Endodermal cell (in vitro differentiated cells): ENCODE data around the gene CAMTA1. TPM values are rescaled to one million over a fixed set of nuclear protein-coding genes. Genes with fewer than 3 reads are reported as not detected.

Experiments
- DNase-seq: peaks from one replicate; pipeline ENCODE4 v3.0.0-alpha.2; 2017
- H3K27ac ChIP-seq: 2 replicates; pipeline ENCODE4 v1.5.1; 2013; ENCODE audit warnings: mild to moderate bottlenecking, low read depth, low read length, moderate library complexity
- H3K27me3 ChIP-seq: 2 replicates; pipeline ENCODE4 v1.6.1; 2013; ENCODE audit warnings: mild to moderate bottlenecking, low read length, moderate library complexity; ENCODE audit not compliant: insufficient read depth, control insufficient read depth, poor library complexity, severe bottlenecking
- H3K36me3 ChIP-seq: 2 replicates; pipeline ENCODE4 v1.7.0; 2013; ENCODE audit warnings: mild to moderate bottlenecking, low read length, moderate library complexity; ENCODE audit not compliant: control insufficient read depth, insufficient read depth
- H3K4me1 ChIP-seq: one replicate; pipeline ENCODE4 v1.7.0; 2013; ENCODE audit warnings: low read length; ENCODE audit not compliant: control insufficient read depth, insufficient read depth
- H3K4me3 ChIP-seq: 2 replicates; pipeline ENCODE4 v1.5.1; 2013; ENCODE audit warnings: mild to moderate bottlenecking, low read length, moderate library complexity
- H3K9ac ChIP-seq: 2 replicates; pipeline ENCODE4 v1.6.1; 2013; ENCODE audit warnings: mild to moderate bottlenecking, low read length, moderate library complexity; ENCODE audit not compliant: poor library complexity, severe bottlenecking; ENCODE audit errors: extremely low read depth
- H3K9me3 ChIP-seq: 2 replicates; pipeline ENCODE4 v1.6.1; 2013; ENCODE audit warnings: mild to moderate bottlenecking, low read length, moderate library complexity; ENCODE audit not compliant: control insufficient read depth
- H3K27ac Mint-ChIP-seq: 2 replicates; pipeline ENCODE4 v1.8.0; 2020; ENCODE audit warnings: mixed read lengths
- H3K27me3 Mint-ChIP-seq: 2 replicates; pipeline ENCODE4 v1.8.0; 2021; ENCODE audit warnings: mild to moderate bottlenecking, mixed read lengths; ENCODE audit not compliant: insufficient read depth
- H3K36me3 Mint-ChIP-seq: 2 replicates; pipeline ENCODE4 v1.8.0; 2020; ENCODE audit warnings: low read depth, mixed read lengths
- H3K4me1 Mint-ChIP-seq: 2 replicates; pipeline ENCODE4 v1.8.0; 2020; ENCODE audit warnings: mixed read lengths
- H3K4me3 Mint-ChIP-seq: 2 replicates; pipeline ENCODE4 v1.8.0; 2020; ENCODE audit warnings: mild to moderate bottlenecking, moderate library complexity, mixed read lengths
- H3K9me3 Mint-ChIP-seq: 2 replicates; pipeline ENCODE4 v1.8.0; 2020; ENCODE audit warnings: mild to moderate bottlenecking, mixed read lengths
- WGBS, 2 experiments: methylation state at CpG; one replicate each; pipeline versions ENCODE4 v1.1.5 to v1.1.7; 2013; ENCODE audit warnings: missing lambda C conversion rate in 2 of 2, mixed read lengths in 1 of 2; ENCODE audit not compliant: insufficient coverage in 1 of 2, insufficient read length in 1 of 2; 5-methylcytosine and 5-hydroxymethylcytosine counted together
- total RNA-seq, 2 donors: library from RNA; stranded (reverse); fragmentation: NEBNext Ultra II Directional in 1 of 2; extraction: Animal tissue kit (Norgen Biotek cat#: 25700) in 1 of 2; gene quantifications; 2 replicates in 1 of 2; 3 replicates in 1 of 2; pipeline ENCODE4 v1.2.1, GENCODE V29; 2021
- TF ChIP-seq, protein P1 (sequence below): fragments of 200-600 bp; sonication (generic); conservative IDR thresholded peaks from 2 replicates; pipeline ENCODE4 v1.5.0; 2021; ENCODE audit warnings: antibody characterized with exemption, mild to moderate bottlenecking

CAMTA1 gene
- total RNA-seq, 2 donors from 2014 or later: 123 to 137 TPM

DNA sequence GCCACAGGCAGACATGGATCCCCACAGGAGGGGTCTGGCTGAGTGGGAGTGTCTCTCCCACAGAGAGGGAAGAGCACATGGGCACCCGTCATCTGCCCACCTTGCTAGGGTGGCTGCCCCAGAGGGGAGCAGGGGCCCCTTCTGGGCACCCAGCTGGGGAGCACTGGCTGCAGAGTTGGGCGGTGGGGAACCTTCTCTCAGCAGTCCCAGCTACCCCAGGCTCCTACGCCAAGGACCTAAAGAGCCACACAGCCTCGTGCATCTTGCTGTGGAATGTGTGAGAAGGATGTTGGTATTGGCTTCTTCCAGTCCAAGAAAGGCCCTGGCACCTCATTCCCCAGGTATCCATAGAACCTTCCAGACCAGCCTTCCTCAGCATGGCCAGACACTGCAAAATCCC is 735.2 kb downstream of the CAMTA1 start:
- Histone ChIP-seq H3K4me3 (no peak overlapping the region), H3K27me3 (no peaks in the 10 kb centered on the region), H3K9ac (no peak overlapping the region), H3K9me3 (no peaks in the 10 kb centered on the region), H3K27ac (no peak overlapping the region), H3K4me1 (no peaks in the 10 kb centered on the region), H3K36me3 (no peaks in the 10 kb centered on the region)
- H3K27me3 Mint-ChIP-seq: no peaks in the 10 kb centered on the region
- H3K4me3 Mint-ChIP-seq: no peak overlapping the region
- no peak overlapping the region for H3K27ac Mint-ChIP-seq
- no peak for DNase-seq
- TF ChIP-seq, protein P1, sequence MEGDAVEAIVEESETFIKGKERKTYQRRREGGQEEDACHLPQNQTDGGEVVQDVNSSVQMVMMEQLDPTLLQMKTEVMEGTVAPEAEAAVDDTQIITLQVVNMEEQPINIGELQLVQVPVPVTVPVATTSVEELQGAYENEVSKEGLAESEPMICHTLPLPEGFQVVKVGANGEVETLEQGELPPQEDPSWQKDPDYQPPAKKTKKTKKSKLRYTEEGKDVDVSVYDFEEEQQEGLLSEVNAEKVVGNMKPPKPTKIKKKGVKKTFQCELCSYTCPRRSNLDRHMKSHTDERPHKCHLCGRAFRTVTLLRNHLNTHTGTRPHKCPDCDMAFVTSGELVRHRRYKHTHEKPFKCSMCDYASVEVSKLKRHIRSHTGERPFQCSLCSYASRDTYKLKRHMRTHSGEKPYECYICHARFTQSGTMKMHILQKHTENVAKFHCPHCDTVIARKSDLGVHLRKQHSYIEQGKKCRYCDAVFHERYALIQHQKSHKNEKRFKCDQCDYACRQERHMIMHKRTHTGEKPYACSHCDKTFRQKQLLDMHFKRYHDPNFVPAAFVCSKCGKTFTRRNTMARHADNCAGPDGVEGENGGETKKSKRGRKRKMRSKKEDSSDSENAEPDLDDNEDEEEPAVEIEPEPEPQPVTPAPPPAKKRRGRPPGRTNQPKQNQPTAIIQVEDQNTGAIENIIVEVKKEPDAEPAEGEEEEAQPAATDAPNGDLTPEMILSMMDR: no peak
- H3K36me3 Mint-ChIP-seq: no peaks in the 10 kb centered on the region
- H3K9me3 Mint-ChIP-seq: peaks cover 7% of the 10 kb centered on the region
- 86 to 93% methylated on average over 3 to 4 of the region's 4 CpGs for WGBS, 2 experiments
- H3K4me1 Mint-ChIP-seq: no peaks in the 10 kb centered on the region

DNA sequence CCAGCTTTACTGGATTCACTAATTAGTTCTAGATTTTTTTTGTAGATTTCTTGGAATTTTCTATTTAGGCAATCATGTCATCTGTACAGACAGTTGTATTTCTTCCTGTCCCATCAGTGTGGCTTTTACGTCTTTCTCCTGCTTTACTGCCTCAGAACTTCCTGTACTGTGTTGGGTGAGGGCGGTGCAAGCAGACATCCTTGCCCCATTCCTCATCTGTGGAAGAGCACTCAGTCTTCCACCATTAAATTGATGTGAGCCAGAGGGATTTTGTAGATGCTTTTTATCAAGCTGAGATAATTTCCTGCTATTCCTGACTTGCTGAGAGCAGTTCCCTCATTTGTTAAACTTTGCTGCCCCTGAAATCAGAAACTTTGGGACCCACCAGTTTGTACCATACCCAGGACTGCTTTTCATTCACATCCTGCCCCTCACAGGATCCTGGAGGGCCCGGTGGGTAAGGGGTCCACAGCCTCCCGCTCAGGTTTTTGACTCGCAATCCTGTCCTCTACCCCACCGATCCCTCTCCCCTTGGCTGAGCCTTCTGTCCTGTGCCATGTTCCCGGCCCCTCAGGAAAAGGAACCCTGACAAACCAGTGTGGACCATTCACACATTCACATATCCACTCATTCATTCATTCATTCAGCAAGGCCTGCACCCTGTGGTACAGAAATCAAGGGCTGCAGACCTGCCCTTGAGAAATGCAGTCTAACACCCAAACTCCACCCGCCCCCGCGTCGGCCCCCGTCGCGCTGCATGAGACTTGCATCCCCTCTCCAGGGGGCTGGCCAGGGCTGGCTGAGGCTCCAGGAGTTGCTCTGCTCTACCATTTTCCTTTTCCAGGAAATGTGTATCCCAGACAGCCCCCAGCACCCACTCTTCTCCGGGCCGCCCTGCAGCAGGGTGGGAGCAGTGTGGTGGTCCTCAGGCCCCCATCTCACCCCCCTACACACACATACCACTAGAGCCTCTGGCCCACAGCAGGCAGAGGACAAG is 739.4 kb downstream of the CAMTA1 start:
- Mint-ChIP-seq H3K27ac (no peak overlapping the region), H3K4me3 (no peak overlapping the region), H3K4me1 (no peaks in the 10 kb centered on the region), H3K36me3 (no peaks in the 10 kb centered on the region), H3K27me3 (no peaks in the 10 kb centered on the region), H3K9me3 (peaks cover 6% of the 10 kb centered on the region)
- Histone ChIP-seq H3K9me3 (no peaks in the 10 kb centered on the region), H3K4me3 (no peak overlapping the region), H3K27ac (no peak overlapping the region), H3K9ac (no peak overlapping the region), H3K27me3 (no peaks in the 10 kb centered on the region), H3K4me1 (no peaks in the 10 kb centered on the region), H3K36me3 (no peaks in the 10 kb centered on the region)
- TF ChIP-seq, protein P1: no peak
- no peak for DNase-seq
- WGBS, 2 experiments: 86 to 94% methylated on average over 9 to 16 of the region's 16 CpGs

DNA sequence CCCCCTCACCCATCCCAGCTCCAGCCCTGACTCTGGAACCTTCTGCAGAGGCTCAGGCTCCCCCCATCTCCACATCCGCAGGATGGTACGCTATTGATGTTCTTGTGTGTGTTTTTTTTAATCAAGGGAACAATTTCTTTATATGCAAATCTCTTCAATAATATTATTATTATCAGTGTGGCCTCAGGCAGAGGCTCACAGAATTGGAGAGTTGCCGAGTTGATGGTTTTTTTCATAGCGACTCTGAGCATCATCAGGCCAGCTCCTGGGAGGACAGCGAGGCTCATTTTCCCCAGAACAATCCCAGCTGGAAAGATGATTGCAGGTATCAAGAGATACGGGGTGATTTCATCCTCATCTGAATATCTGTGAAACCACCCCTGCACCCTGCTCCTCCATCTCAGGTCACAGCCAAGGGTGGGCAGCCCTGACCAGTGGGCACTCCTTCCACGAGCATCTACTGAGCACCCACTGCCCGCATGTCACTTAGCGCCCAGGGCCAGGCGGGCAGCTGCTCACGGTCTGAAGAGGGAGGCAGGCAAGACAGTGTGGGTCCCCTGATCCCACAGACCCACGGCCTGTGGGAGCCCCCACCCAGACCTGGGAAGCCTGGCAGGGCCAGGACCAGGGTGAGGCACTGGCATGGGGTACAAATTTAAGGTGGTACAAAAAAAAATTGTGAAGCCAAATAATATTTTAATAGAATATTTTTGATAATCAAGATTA is 740.2 kb downstream of the CAMTA1 start:
- Histone ChIP-seq H3K4me1 (no peaks in the 10 kb centered on the region), H3K9ac (no peak overlapping the region), H3K9me3 (no peaks in the 10 kb centered on the region), H3K27me3 (no peaks in the 10 kb centered on the region), H3K36me3 (no peaks in the 10 kb centered on the region), H3K27ac (no peak overlapping the region), H3K4me3 (no peak overlapping the region)
- no peaks in the 10 kb centered on the region for H3K9me3 Mint-ChIP-seq
- H3K27me3 Mint-ChIP-seq: no peaks in the 10 kb centered on the region
- DNase-seq: no peak
- no peak overlapping the region for H3K27ac Mint-ChIP-seq
- WGBS, 2 experiments: 93% methylated on average over 7 to 10 of the region's 12 CpGs
- H3K4me3 Mint-ChIP-seq: no peak overlapping the region
- no peaks in the 10 kb centered on the region for H3K4me1 Mint-ChIP-seq
- no peaks in the 10 kb centered on the region for H3K36me3 Mint-ChIP-seq
- TF ChIP-seq, protein P1: no peak
